ENCODE measurements around the gene PLEKHG1. TPM values are rescaled to one million over a fixed set of nuclear protein-coding genes. Genes with fewer than 3 reads are reported as not detected.

PLEKHG1 gene
- total RNA-seq, 2 donors from 2014 or later = 1.5 to 2.4 TPM

DNA sequence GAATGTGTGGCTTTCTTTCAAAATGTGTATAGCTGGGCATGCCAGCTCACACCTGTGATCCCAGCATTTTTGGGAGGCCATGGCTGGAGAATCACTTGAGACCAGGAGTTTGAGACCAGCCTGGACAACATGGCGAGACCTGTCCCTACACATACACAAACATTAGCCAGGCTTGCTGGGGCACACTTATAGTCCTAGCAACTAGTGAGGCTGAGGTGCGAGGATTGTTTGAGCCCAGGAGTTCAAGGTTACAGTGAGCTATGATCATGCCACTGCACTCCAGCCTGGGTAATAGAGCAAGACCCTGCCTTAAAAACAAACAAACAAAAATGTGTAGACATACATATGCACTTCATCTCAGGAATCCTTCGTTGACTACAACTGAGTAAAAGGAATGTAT lies 31.1 kb upstream of the PLEKHG1 start:
- no peak for DNase-seq
- H3K27me3 ChIP-seq (ENCODE audit: control insufficient read depth, insufficient read depth, low read length, poor library complexity, severe bottlenecking) = peaks cover 5% of the 10 kb centered on the region
- 90 to 100% methylated on average over 1 to 3 of the region's 3 CpGs for WGBS, 2 experiments (ENCODE audit: insufficient coverage in 1 of 2, insufficient read length in 1 of 2)
- H3K27me3 Mint-ChIP-seq (ENCODE audit: insufficient read depth) = peaks cover 2% of the 10 kb centered on the region
- H3K36me3 Mint-ChIP-seq (ENCODE audit: low read depth) = no peaks in the 10 kb centered on the region
- no peak overlapping the region for H3K27ac ChIP-seq (ENCODE audit: low read depth, low read length)
- H3K36me3 ChIP-seq (ENCODE audit: control insufficient read depth, insufficient read depth, low read length) = no peaks in the 10 kb centered on the region
- peaks cover 6% of the 10 kb centered on the region for H3K4me1 ChIP-seq (ENCODE audit: control insufficient read depth, insufficient read depth, low read length)
- H3K4me3 ChIP-seq (ENCODE audit: low read length) = no peak overlapping the region
- no peak overlapping the region for H3K9ac ChIP-seq (ENCODE audit: extremely low read depth, low read length, poor library complexity, severe bottlenecking)
- TF ChIP-seq, protein P1, sequence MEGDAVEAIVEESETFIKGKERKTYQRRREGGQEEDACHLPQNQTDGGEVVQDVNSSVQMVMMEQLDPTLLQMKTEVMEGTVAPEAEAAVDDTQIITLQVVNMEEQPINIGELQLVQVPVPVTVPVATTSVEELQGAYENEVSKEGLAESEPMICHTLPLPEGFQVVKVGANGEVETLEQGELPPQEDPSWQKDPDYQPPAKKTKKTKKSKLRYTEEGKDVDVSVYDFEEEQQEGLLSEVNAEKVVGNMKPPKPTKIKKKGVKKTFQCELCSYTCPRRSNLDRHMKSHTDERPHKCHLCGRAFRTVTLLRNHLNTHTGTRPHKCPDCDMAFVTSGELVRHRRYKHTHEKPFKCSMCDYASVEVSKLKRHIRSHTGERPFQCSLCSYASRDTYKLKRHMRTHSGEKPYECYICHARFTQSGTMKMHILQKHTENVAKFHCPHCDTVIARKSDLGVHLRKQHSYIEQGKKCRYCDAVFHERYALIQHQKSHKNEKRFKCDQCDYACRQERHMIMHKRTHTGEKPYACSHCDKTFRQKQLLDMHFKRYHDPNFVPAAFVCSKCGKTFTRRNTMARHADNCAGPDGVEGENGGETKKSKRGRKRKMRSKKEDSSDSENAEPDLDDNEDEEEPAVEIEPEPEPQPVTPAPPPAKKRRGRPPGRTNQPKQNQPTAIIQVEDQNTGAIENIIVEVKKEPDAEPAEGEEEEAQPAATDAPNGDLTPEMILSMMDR (conservative IDR thresholded peaks at IDR 0.05) = no peak
- no peak overlapping the region for H3K4me3 Mint-ChIP-seq
- H3K9me3 ChIP-seq (ENCODE audit: control insufficient read depth, low read length) = no peaks in the 10 kb centered on the region
- H3K4me1 Mint-ChIP-seq = peaks cover 6% of the 10 kb centered on the region
- no peak overlapping the region for H3K27ac Mint-ChIP-seq
- H3K9me3 Mint-ChIP-seq = no peaks in the 10 kb centered on the region

DNA sequence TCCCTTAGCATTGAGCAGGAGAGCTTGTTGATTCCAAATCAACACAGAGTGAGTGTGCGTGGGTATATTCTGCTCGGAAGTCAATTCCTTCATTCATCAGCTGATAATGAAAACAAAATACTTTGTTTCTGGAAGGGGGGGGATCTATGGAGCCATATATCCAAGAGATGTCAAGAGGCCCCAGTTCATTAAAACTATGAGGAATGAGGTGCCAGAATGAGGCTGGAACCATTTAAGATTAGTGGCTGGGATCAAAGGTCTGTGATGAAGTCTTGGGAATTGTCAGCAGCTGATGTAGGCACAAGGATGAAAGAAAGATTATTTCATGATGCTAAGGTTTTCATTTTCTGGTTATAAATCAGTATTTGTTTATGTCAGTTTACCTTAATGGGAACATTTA lies 30.5 kb upstream of the PLEKHG1 start:
- H3K27ac Mint-ChIP-seq = no peak overlapping the region
- H3K27me3 ChIP-seq (ENCODE audit: control insufficient read depth, insufficient read depth, low read length, poor library complexity, severe bottlenecking) = peaks cover 5% of the 10 kb centered on the region
- no peaks in the 10 kb centered on the region for H3K36me3 Mint-ChIP-seq (ENCODE audit: low read depth)
- H3K4me1 ChIP-seq (ENCODE audit: control insufficient read depth, insufficient read depth, low read length) = peaks cover 6% of the 10 kb centered on the region
- no peak overlapping the region for H3K9ac ChIP-seq (ENCODE audit: extremely low read depth, low read length, poor library complexity, severe bottlenecking)
- no peak overlapping the region for H3K27ac ChIP-seq (ENCODE audit: low read depth, low read length)
- H3K27me3 Mint-ChIP-seq (ENCODE audit: insufficient read depth) = peaks cover 2% of the 10 kb centered on the region
- no peak overlapping the region for H3K4me3 Mint-ChIP-seq
- TF ChIP-seq, protein P1 (conservative IDR thresholded peaks at IDR 0.05) = no peak
- no peaks in the 10 kb centered on the region for H3K36me3 ChIP-seq (ENCODE audit: control insufficient read depth, insufficient read depth, low read length)
- H3K4me1 Mint-ChIP-seq = peaks cover 6% of the 10 kb centered on the region
- H3K4me3 ChIP-seq (ENCODE audit: low read length) = no peak overlapping the region
- 94% methylated on average over 2 of the region's 2 CpGs; no CpG with 5 or more reads in 1 of the 2 experiments for WGBS, 2 experiments (ENCODE audit: insufficient coverage in 1 of 2, insufficient read length in 1 of 2)
- no peaks in the 10 kb centered on the region for H3K9me3 ChIP-seq (ENCODE audit: control insufficient read depth, low read length)
- no peaks in the 10 kb centered on the region for H3K9me3 Mint-ChIP-seq
- no peak for DNase-seq

DNA sequence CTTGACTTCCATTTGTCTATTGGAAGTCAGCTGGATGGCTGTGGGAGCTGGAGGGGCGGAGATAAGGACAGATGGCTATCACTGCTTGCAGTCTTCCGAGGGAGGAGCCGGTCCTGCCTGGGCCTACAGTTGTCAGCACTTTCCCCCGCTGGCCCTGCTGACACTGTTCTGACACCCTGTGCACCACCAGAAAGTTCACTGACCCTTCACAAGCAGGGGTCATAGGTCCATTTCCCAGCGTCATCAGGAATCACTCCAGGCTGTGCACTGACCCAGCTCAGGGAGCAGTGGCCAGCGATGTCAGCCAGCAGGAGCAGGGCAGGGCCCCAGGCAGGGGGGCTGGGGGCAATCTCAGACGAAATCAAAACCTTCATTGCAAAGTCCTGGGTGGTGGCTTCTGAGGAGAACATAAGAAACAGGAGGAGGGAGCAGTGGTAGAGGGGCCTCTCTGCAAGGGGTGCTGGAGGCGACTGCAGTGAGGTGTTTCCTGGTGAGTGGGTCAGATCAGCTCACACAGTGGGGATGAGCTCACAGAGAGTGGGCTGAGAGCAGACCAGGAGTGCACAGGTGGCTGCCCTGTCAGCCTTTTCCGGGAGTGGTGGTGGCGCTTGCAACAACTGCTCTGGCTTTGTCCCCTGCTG lies 26.5 kb upstream of the PLEKHG1 start:
- Mint-ChIP-seq H3K36me3 (ENCODE audit: low read depth) (no peaks in the 10 kb centered on the region), H3K4me3 (no peak overlapping the region), H3K27me3 (ENCODE audit: insufficient read depth) (peaks cover 2% of the 10 kb centered on the region), H3K4me1 (peaks cover 6% of the 10 kb centered on the region), H3K27ac (no peak overlapping the region), H3K9me3 (no peaks in the 10 kb centered on the region)
- Histone ChIP-seq H3K4me1 (ENCODE audit: control insufficient read depth, insufficient read depth, low read length) (peaks cover 6% of the 10 kb centered on the region), H3K9ac (ENCODE audit: extremely low read depth, low read length, poor library complexity, severe bottlenecking) (no peak overlapping the region), H3K4me3 (ENCODE audit: low read length) (no peak overlapping the region), H3K27me3 (ENCODE audit: control insufficient read depth, insufficient read depth, low read length, poor library complexity, severe bottlenecking) (peaks cover 5% of the 10 kb centered on the region), H3K9me3 (ENCODE audit: control insufficient read depth, low read length) (no peaks in the 10 kb centered on the region), H3K27ac (ENCODE audit: low read depth, low read length) (no peak overlapping the region), H3K36me3 (ENCODE audit: control insufficient read depth, insufficient read depth, low read length) (no peaks in the 10 kb centered on the region)
- DNase-seq = peak; percentile 60
- TF ChIP-seq, protein P1 (conservative IDR thresholded peaks at IDR 0.05) = no peak
- 65 to 74% methylated on average over 6 to 10 of the region's 10 CpGs for WGBS, 2 experiments (ENCODE audit: insufficient coverage in 1 of 2, insufficient read length in 1 of 2)
